IgD-negative memory B cell (primary cell): ENCODE data around the gene CD2. TPM values are rescaled to one million over a fixed set of nuclear protein-coding genes. Genes with fewer than 3 reads are reported as not detected.
"Not testable (repeated sequence)": the region's sequence is repeated elsewhere in the genome, so short reads cannot be mapped to it uniquely, and the experiment has no call there.

ENCODE experiments used
- H3K27ac Mint-ChIP-seq, 3 donors: one replicate each; pipeline ENCODE4 v1.8.0; 2020 to 2022; ENCODE audit warnings: mild to moderate bottlenecking in 3 of 3, mixed read lengths in 3 of 3, moderate library complexity in 1 of 3
- H3K27me3 Mint-ChIP-seq: one replicate; pipeline ENCODE4 v1.8.0; 2021; ENCODE audit warnings: mixed read lengths
- H3K36me3 Mint-ChIP-seq: one replicate; pipeline ENCODE4 v1.8.0; 2020; ENCODE audit warnings: mild to moderate bottlenecking, mixed read lengths
- H3K4me1 Mint-ChIP-seq, 3 donors: one replicate each; pipeline ENCODE4 v1.8.0; 2020 to 2022; ENCODE audit warnings: mixed read lengths in 3 of 3, mild to moderate bottlenecking in 1 of 3
- H3K4me3 Mint-ChIP-seq, 4 donors: one replicate each; pipeline ENCODE4 v1.8.0; 2020 to 2022; ENCODE audit warnings: mild to moderate bottlenecking in 4 of 4, mixed read lengths in 4 of 4, moderate library complexity in 3 of 4
- H3K9me3 Mint-ChIP-seq, 3 donors: one replicate each; pipeline ENCODE4 v1.8.0; 2020 to 2021; ENCODE audit warnings: mixed read lengths in 3 of 3, mild to moderate bottlenecking in 1 of 3
- polyA plus RNA-seq: library from polyadenylated mRNA; unstranded; fragments of 300-500 nt; fragmentation: Illumina TruSeq; gene quantifications from one replicate; pipeline ENCODE4 v1.2.3, GENCODE V29; 2021

CD2 gene
- polyA plus RNA-seq, 1 donor from 2014 or later, result 6.6 TPM

- Mint-ChIP-seq H3K36me3 (no peaks in the 10 kb centered on the region), H3K4me3 (no peak overlapping the region), H3K27me3 (no peaks in the 10 kb centered on the region), H3K9me3 (peaks cover 6 to 22% (median 9%) of the 10 kb centered on the region in 3 donors), H3K27ac (no peak overlapping the region), H3K4me1 (peaks cover 24 to 31% (median 27%) of the 10 kb centered on the region in 3 donors)
Measured at GRCh38 chr1:116740296-116740695, 13.9 kb upstream of the CD2 start.

GRCh38 chr1:116740746-116741145 lies 13.5 kb upstream of the CD2 start:
- H3K27me3 Mint-ChIP-seq, result no peaks in the 10 kb centered on the region
- H3K36me3 Mint-ChIP-seq, result peaks cover 2% of the 10 kb centered on the region
- H3K27ac Mint-ChIP-seq, result no peak overlapping the region
- peaks cover 6 to 27% (median 12%) of the 10 kb centered on the region in 3 donors for H3K9me3 Mint-ChIP-seq
- H3K4me3 Mint-ChIP-seq, result no peak overlapping the region
- H3K4me1 Mint-ChIP-seq, result peaks cover 24 to 31% (median 27%) of the 10 kb centered on the region in 3 donors

- H3K36me3 Mint-ChIP-seq, result peaks cover 2% of the 10 kb centered on the region
- H3K4me3 Mint-ChIP-seq, result no peak overlapping the region
- peaks cover 6 to 36% (median 16%) of the 10 kb centered on the region in 3 donors for H3K9me3 Mint-ChIP-seq
- H3K27me3 Mint-ChIP-seq, result no peaks in the 10 kb centered on the region
- no peak overlapping the region for H3K27ac Mint-ChIP-seq
- peaks cover 24 to 29% (median 27%) of the 10 kb centered on the region in 3 donors for H3K4me1 Mint-ChIP-seq
Measured at GRCh38 chr1:116741836-116742565, 12.2 kb upstream of the CD2 start.

- Mint-ChIP-seq H3K27me3 (no peaks in the 10 kb centered on the region), H3K4me1 (peaks cover 8 to 14% (median 13%) of the 10 kb centered on the region in 3 donors), H3K36me3 (peaks cover 5% of the 10 kb centered on the region), H3K9me3 (peaks cover 6 to 51% (median 25%) of the 10 kb centered on the region in 3 donors), H3K27ac (peak overlapping the region in 1 of 3 donors; percentile 92), H3K4me3 (no peak overlapping the region)
Measured at GRCh38 chr1:116743535-116743934, 10.7 kb upstream of the CD2 start.

GRCh38 chr1:116748272-116748671 lies 6.0 kb upstream of the CD2 start:
- Mint-ChIP-seq H3K36me3 (peaks cover 5% of the 10 kb centered on the region), H3K4me3 (no peak overlapping the region), H3K4me1 (no peaks in the 10 kb centered on the region), H3K27me3 (no peaks in the 10 kb centered on the region), H3K27ac (no peak overlapping the region), H3K9me3 (peaks cover 9 to 58% (median 24%) of the 10 kb centered on the region in 3 donors)

GRCh38 chr1:116751146-116751545 lies 3.1 kb upstream of the CD2 start:
- Mint-ChIP-seq H3K27me3 (no peaks in the 10 kb centered on the region), H3K4me1 (peaks cover 0 to 5% (median 0%) of the 10 kb centered on the region in 3 donors), H3K27ac (no peak overlapping the region), H3K4me3 (no peak overlapping the region), H3K9me3 (peaks cover 5 to 32% (median 14%) of the 10 kb centered on the region in 3 donors), H3K36me3 (peaks cover 3% of the 10 kb centered on the region)

- H3K27ac Mint-ChIP-seq, result no peak overlapping the region
- H3K4me1 Mint-ChIP-seq, result peaks cover 0 to 5% (median 0%) of the 10 kb centered on the region in 3 donors
- H3K9me3 Mint-ChIP-seq, result peaks cover 5 to 27% (median 12%) of the 10 kb centered on the region in 3 donors
- no peaks in the 10 kb centered on the region for H3K27me3 Mint-ChIP-seq
- H3K36me3 Mint-ChIP-seq, result peaks cover 3% of the 10 kb centered on the region
- H3K4me3 Mint-ChIP-seq, result peak overlapping the region in 1 of 4 donors; percentile 71
Measured at GRCh38 chr1:116751621-116752020, 2.6 kb upstream of the CD2 start.

- Mint-ChIP-seq H3K36me3 (no peaks in the 10 kb centered on the region), H3K27ac (peak overlapping the region in 1 of 3 donors; percentile 76), H3K27me3 (no peaks in the 10 kb centered on the region), H3K9me3 (peaks cover 1 to 13% (median 5%) of the 10 kb centered on the region in 3 donors), H3K4me3 (no peak overlapping the region), H3K4me1 (peaks cover 0 to 5% (median 0%) of the 10 kb centered on the region in 3 donors)
Measured at GRCh38 chr1:116753312-116753711, 918 bp upstream of the CD2 start.

GRCh38 chr1:116755066-116755465 lies 836 bp downstream of the CD2 start:
- Mint-ChIP-seq H3K4me3 (peak overlapping the region in 2 of 4 donors; percentile 74), H3K4me1 (peaks cover 0 to 5% (median 0%) of the 10 kb centered on the region in 3 donors), H3K9me3 (no peaks in the 10 kb centered on the region), H3K27ac (peak overlapping the region in 1 of 3 donors; percentile 82), H3K36me3 (no peaks in the 10 kb centered on the region), H3K27me3 (no peaks in the 10 kb centered on the region)

GRCh38 chr1:116755681-116756080 lies 1.5 kb downstream of the CD2 start:
- Mint-ChIP-seq H3K4me1 (peaks cover 0 to 5% (median 0%) of the 10 kb centered on the region in 3 donors), H3K36me3 (no peaks in the 10 kb centered on the region)

GRCh38 chr1:116756092-116756491 lies 1.9 kb downstream of the CD2 start:
- H3K27me3 Mint-ChIP-seq, H3K36me3 Mint-ChIP-seq, H3K27ac Mint-ChIP-seq, H3K4me1 Mint-ChIP-seq, H3K9me3 Mint-ChIP-seq: not testable (repeated sequence)
- H3K4me3 Mint-ChIP-seq, result peak overlapping the region in 3 of 4 donors; percentile 28 to 74 (median 43)

More at GRCh38 chr1:116755681-116756080, 1.5 kb downstream of the CD2 start:
- Mint-ChIP-seq H3K9me3 (no peaks in the 10 kb centered on the region), H3K4me3 (peak overlapping the region in 2 of 4 donors; percentile 74), H3K27ac (no peak overlapping the region), H3K27me3 (no peaks in the 10 kb centered on the region)

- not testable (repeated sequence) for H3K36me3 Mint-ChIP-seq, H3K27me3 Mint-ChIP-seq, H3K4me1 Mint-ChIP-seq, H3K27ac Mint-ChIP-seq, H3K9me3 Mint-ChIP-seq
- H3K4me3 Mint-ChIP-seq, result peak overlapping the region in 1 of 4 donors; percentile 21
Measured at GRCh38 chr1:116758456-116758815, 4.2 kb downstream of the CD2 start.

GRCh38 chr1:116759636-116760035 lies 5.4 kb downstream of the CD2 start:
- no peak overlapping the region for H3K4me3 Mint-ChIP-seq
- no peak overlapping the region for H3K27ac Mint-ChIP-seq
- peaks cover 0 to 9% (median 0%) of the 10 kb centered on the region in 3 donors for H3K4me1 Mint-ChIP-seq
- H3K27me3 Mint-ChIP-seq, result no peaks in the 10 kb centered on the region
- no peaks in the 10 kb centered on the region for H3K36me3 Mint-ChIP-seq
- peaks cover 0 to 4% (median 0%) of the 10 kb centered on the region in 3 donors for H3K9me3 Mint-ChIP-seq

- no peak overlapping the region for H3K4me3 Mint-ChIP-seq
- no peaks in the 10 kb centered on the region for H3K27me3 Mint-ChIP-seq
- H3K27ac Mint-ChIP-seq, result no peak overlapping the region
- peaks cover 0 to 10% (median 0%) of the 10 kb centered on the region in 3 donors for H3K4me1 Mint-ChIP-seq
- H3K36me3 Mint-ChIP-seq, result peaks cover under 1% of the 10 kb centered on the region
- H3K9me3 Mint-ChIP-seq, result peaks cover 0 to 4% (median 0%) of the 10 kb centered on the region in 3 donors
Measured at GRCh38 chr1:116760487-116760886, 6.3 kb downstream of the CD2 start.

GRCh38 chr1:116760996-116761665 lies 6.9 kb downstream of the CD2 start:
- H3K27me3 Mint-ChIP-seq, result no peaks in the 10 kb centered on the region
- peaks cover 0 to 4% (median 0%) of the 10 kb centered on the region in 3 donors for H3K9me3 Mint-ChIP-seq
- peak overlapping the region in 1 of 3 donors; percentile 39 for H3K27ac Mint-ChIP-seq
- no peak overlapping the region for H3K4me3 Mint-ChIP-seq
- peaks cover 3% of the 10 kb centered on the region for H3K36me3 Mint-ChIP-seq
- H3K4me1 Mint-ChIP-seq, result peaks cover 0 to 10% (median 0%) of the 10 kb centered on the region in 3 donors
